Stimulated activated CD4-positive, alpha-beta T cell treated with anti-CD3 and anti-CD28 coated beads, Interleukin-2, amount 100 ng/mL, for 48 hours (primary cell): ENCODE data around the gene HEXIM2.
"Not testable (repeated sequence)": the region's sequence is repeated elsewhere in the genome, so short reads cannot be mapped to it uniquely, and the experiment has no call there.

Experiments used
- DNase-seq, 2 donors: peaks; one replicate each; pipeline ENCODE4 v3.0.0-alpha.2; 2020

HEXIM2 gene

GRCh38 chr17:45161288-45162024, at the start of gene HEXIM2:
HEXIM2 (plus strand) TSS chr17:45161875; CDS start chr17:45162794, 919 bp downstream.
- peak; percentile 96 to 99 for DNase-seq

GRCh38 chr17:45112559-45113423, 48.9 kb upstream of the HEXIM2 start:
- no peak for DNase-seq

- no peak for DNase-seq
These were observed 48.3 kb upstream of the HEXIM2 start for GRCh38 chr17:45113424-45113754.

GRCh38 chr17:45114117-45114932, 47.4 kb upstream of the HEXIM2 start:
- no peak for DNase-seq

- no peak for DNase-seq
These were observed 46.6 kb upstream of the HEXIM2 start for GRCh38 chr17:45115015-45115625.

- no peak for DNase-seq
These were observed 45.8 kb upstream of the HEXIM2 start for GRCh38 chr17:45115871-45116270.

- DNase-seq: no peak
These were observed 45.1 kb upstream of the HEXIM2 start for GRCh38 chr17:45116434-45117016.

GRCh38 chr17:45117334-45117733, 44.3 kb upstream of the HEXIM2 start:
- DNase-seq: no peak

- no peak for DNase-seq
These were observed 43.6 kb upstream of the HEXIM2 start for GRCh38 chr17:45117848-45118646.

GRCh38 chr17:45118691-45119090, 43.0 kb upstream of the HEXIM2 start:
- no peak for DNase-seq

- no peak for DNase-seq
These were observed 41.7 kb upstream of the HEXIM2 start for GRCh38 chr17:45119964-45120363.

GRCh38 chr17:45120558-45120957, 41.1 kb upstream of the HEXIM2 start:
- no peak for DNase-seq

GRCh38 chr17:45121055-45121454, 40.6 kb upstream of the HEXIM2 start:
- no peak for DNase-seq

GRCh38 chr17:45123076-45123770, 38.5 kb upstream of the HEXIM2 start:
- DNase-seq: no peak

GRCh38 chr17:45123930-45124796, 37.5 kb upstream of the HEXIM2 start:
- no peak for DNase-seq

GRCh38 chr17:45124797-45125122, 36.9 kb upstream of the HEXIM2 start:
- DNase-seq: not testable (repeated sequence)

GRCh38 chr17:45125509-45125908, 36.2 kb upstream of the HEXIM2 start:
- no peak for DNase-seq

GRCh38 chr17:45127207-45127547, 34.5 kb upstream of the HEXIM2 start:
- no peak for DNase-seq

GRCh38 chr17:45127548-45128300, 34.0 kb upstream of the HEXIM2 start:
- no peak for DNase-seq
